Ovary (tissue), 9 donors: ENCODE measurements around the gene KLHL30. TPM values are rescaled to one million over a fixed set of nuclear protein-coding genes. Genes with fewer than 3 reads are reported as not detected.

Source experiments
- DNase-seq, 5 donors: peaks; one replicate each; pipeline ENCODE4 v3.0.0-alpha.2; 2019 to 2020
- H3K27ac ChIP-seq, 2 donors: fragments of 200-600 bp; one replicate each; pipeline versions ENCODE4 v1.5.1 to v1.8.0; 2019 to 2022
- H3K27me3 ChIP-seq: fragments of 200-600 bp; one replicate; pipeline ENCODE4 v1.8.0; 2022
- H3K36me3 ChIP-seq: fragments of 200-600 bp; sonication (generic); one replicate; pipeline ENCODE4 v1.5.1; 2019
- H3K4me1 ChIP-seq: one replicate; pipeline ENCODE4 v1.8.1; 2013; ENCODE audit warnings: mild to moderate bottlenecking, moderate library complexity; ENCODE audit not compliant: insufficient read depth
- H3K4me3 ChIP-seq: fragments of 200-600 bp; sonication (generic); one replicate; pipeline ENCODE4 v1.5.1; 2017
- H3K9me3 ChIP-seq, 2 donors: fragments of 200-600 bp in 1 of 2; sonication (generic) in 1 of 2; one replicate each; pipeline versions ENCODE4 v1.5.1 to v1.8.1; 2013 to 2019; ENCODE audit warnings: mild to moderate bottlenecking in 1 of 2, moderate library complexity in 1 of 2
- EP300 ChIP-seq: sonication (generic); formaldehyde crosslinking; IDR thresholded peaks from one replicate; pipeline ENCODE4 v1.6.1; 2017; ENCODE audit warnings: antibody characterized with exemption
- POLR2A ChIP-seq: fragments of 450-650 bp; IDR thresholded peaks from one replicate; pipeline ENCODE4 v1.6.1; 2017; ENCODE audit warnings: antibody characterized with exemption, mild to moderate bottlenecking, moderate library complexity
- WGBS, 3 donors: extraction: QIAGEN DNeasy Blood & Tissue Kit in 1 of 3; methylation state at CpG; one replicate each; pipeline versions ENCODE4 v1.1.5 to v1.1.7; 2013 to 2017; 5-methylcytosine and 5-hydroxymethylcytosine counted together
- intact Hi-C, 4 donors: fragments of 100-400 bp; cut with DNase I; formaldehyde crosslinking; loops; one replicate each; pipeline versions ENCODE4 v1.11.0 to v1.15.1; 2022 to 2023
- polyA plus RNA-seq, 2 donors: library from polyadenylated mRNA; stranded (reverse); fragments of 200-250 nt in 1 of 2; fragments of 350-450 nt in 1 of 2; fragmentation: Illumina TruSeq in 1 of 2; extraction: RNeasy Lipid Tissue Mini Kit (QIAGEN cat#74804) in 1 of 2; gene quantifications; one replicate each; pipeline ENCODE4 v1.2.3, GENCODE V29; 2013 to 2014
- total RNA-seq, 7 donors: library from RNA; depleted of rRNA in 2 of 7; stranded (reverse); fragments of >200 nt in 2 of 7; fragmentation: NEBNext Ultra II Directional in 3 of 7; extraction: Animal tissue kit (Norgen Biotek cat#: 25700) in 3 of 7; gene quantifications; one replicate each; pipeline versions ENCODE4 v1.1.0 to v1.2.4, GENCODE V29; 2016 to 2023
- TF ChIP-seq, protein P1 (sequence below), 3 donors: fragments of 450-650 bp in 2 of 3; fragments of 200-600 bp in 1 of 3; IDR thresholded peaks; one replicate each; pipeline versions ENCODE4 v1.5.1 to v1.8.0; 2016 to 2022; ENCODE audit warnings: antibody characterized with exemption in 3 of 3, mild to moderate bottlenecking in 1 of 3
- donor health status: DM: no; HTN: no; CAD: no; lungs with moderate emphysema.
- donor health status: DM: no; HTN: no; CAD: no.
- donor health status: Bipolar disorder and iron deficiency.
- donor health status: DM: yes; HTN: yes; CAD: no.
- donor health status: DM: no; HTN: no; CAD: no.
- donor health status: DM: yes; HTN: yes; CAD: no.

KLHL30 gene
- total and polyA plus RNA-seq, 9 donors: 0.08 to 0.74 (median 0.24) TPM; not detected in 1

GRCh38 chr2:238187618-238188548, 49.4 kb downstream of the KLHL30 start:
- H3K27ac ChIP-seq: no peak overlapping the region
- H3K36me3 ChIP-seq: no peaks in the 10 kb centered on the region
- DNase-seq: no peak
- no peaks in the 10 kb centered on the region for H3K4me1 ChIP-seq
- intact Hi-C loops: no loop called here
- no peaks in the 10 kb centered on the region for H3K27me3 ChIP-seq
- no peak for TF ChIP-seq POLR2A
- TF ChIP-seq, protein P1, sequence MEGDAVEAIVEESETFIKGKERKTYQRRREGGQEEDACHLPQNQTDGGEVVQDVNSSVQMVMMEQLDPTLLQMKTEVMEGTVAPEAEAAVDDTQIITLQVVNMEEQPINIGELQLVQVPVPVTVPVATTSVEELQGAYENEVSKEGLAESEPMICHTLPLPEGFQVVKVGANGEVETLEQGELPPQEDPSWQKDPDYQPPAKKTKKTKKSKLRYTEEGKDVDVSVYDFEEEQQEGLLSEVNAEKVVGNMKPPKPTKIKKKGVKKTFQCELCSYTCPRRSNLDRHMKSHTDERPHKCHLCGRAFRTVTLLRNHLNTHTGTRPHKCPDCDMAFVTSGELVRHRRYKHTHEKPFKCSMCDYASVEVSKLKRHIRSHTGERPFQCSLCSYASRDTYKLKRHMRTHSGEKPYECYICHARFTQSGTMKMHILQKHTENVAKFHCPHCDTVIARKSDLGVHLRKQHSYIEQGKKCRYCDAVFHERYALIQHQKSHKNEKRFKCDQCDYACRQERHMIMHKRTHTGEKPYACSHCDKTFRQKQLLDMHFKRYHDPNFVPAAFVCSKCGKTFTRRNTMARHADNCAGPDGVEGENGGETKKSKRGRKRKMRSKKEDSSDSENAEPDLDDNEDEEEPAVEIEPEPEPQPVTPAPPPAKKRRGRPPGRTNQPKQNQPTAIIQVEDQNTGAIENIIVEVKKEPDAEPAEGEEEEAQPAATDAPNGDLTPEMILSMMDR (IDR thresholded peaks at IDR 0.05): no peak
- TF ChIP-seq EP300: no peak
- no peak overlapping the region for H3K4me3 ChIP-seq
- 89 to 92% (median 91%) methylated on average over 17 of the region's 17 CpGs for WGBS, 3 donors
- H3K9me3 ChIP-seq: no peaks in the 10 kb centered on the region

- H3K27me3 ChIP-seq: no peaks in the 10 kb centered on the region
- no peaks in the 10 kb centered on the region for H3K4me1 ChIP-seq
- intact Hi-C loops: no loop called here
- no peak overlapping the region for H3K4me3 ChIP-seq
- TF ChIP-seq POLR2A (no peak), EP300 (no peak)
- DNase-seq: no peak
- H3K36me3 ChIP-seq: no peaks in the 10 kb centered on the region
- WGBS, 3 donors: 74 to 91% (median 79%) methylated on average over 2 of the region's 2 CpGs
- H3K9me3 ChIP-seq: no peaks in the 10 kb centered on the region
- no peak overlapping the region for H3K27ac ChIP-seq
Observed at GRCh38 chr2:238190445-238190844, 52.0 kb downstream of the KLHL30 start.

Other genes with a start within 250 kb of the KLHL30 start
- 10 to 100 TPM; 20.3 to 44.0 (median 23.8) TPM for gene UBE2F, start 171.7 kb upstream of the KLHL30 start, total RNA-seq
- 10 to 100 TPM; 22.2 to 48.4 TPM for gene UBE2F, start 171.7 kb upstream of the KLHL30 start, polyA plus RNA-seq
- 10 to 100 TPM in 5 of 7 donors, 1 to 10 TPM in 2; 7.3 to 17.5 (median 12.5) TPM for gene SCLY, start 77.7 kb upstream of the KLHL30 start, total RNA-seq
- 10 to 100 TPM in 1 of 2 donors, 1 to 10 TPM in 1; 7.6 to 18.0 TPM for gene SCLY, start 77.7 kb upstream of the KLHL30 start, polyA plus RNA-seq
- gene ESPNL, start 38.3 kb upstream of the KLHL30 start, total RNA-seq: 10 to 100 TPM in 1 of 7 donors, 1 to 10 TPM in 2, under 1 TPM in 4; 0.11 to 12.9 (median 0.61) TPM
- gene ESPNL, start 38.3 kb upstream of the KLHL30 start, polyA plus RNA-seq: 1 to 10 TPM in 1 of 2 donors, under 1 TPM in 1; 0.15 to 1.2 TPM
- gene ERFE, start 20.3 kb downstream of the KLHL30 start, total RNA-seq: under 1 TPM in 4 of 7 donors, not detected in 3; 0.20 to 0.69 (median 0.34) TPM
- gene ERFE, start 20.3 kb downstream of the KLHL30 start, polyA plus RNA-seq: under 1 TPM in 1 of 2 donors, not detected in 1; 0.19 TPM
- gene ILKAP, start 65.0 kb downstream of the KLHL30 start, total RNA-seq: 10 to 100 TPM; 28.4 to 54.9 (median 38.9) TPM
- 10 to 100 TPM; 28.5 to 49.5 TPM for gene ILKAP, start 65.0 kb downstream of the KLHL30 start, polyA plus RNA-seq
- gene HES6, start 101.4 kb downstream of the KLHL30 start, total RNA-seq: 10 to 100 TPM in 2 of 7 donors, 1 to 10 TPM in 5; 1.1 to 12.4 (median 3.1) TPM
- gene HES6, start 101.4 kb downstream of the KLHL30 start, polyA plus RNA-seq: 1 to 10 TPM in 1 of 2 donors, under 1 TPM in 1; 0.33 to 2.0 TPM
- gene PER2, start 149.9 kb downstream of the KLHL30 start, total RNA-seq: 10 to 100 TPM in 6 of 7 donors, 1 to 10 TPM in 1; 9.9 to 34.5 (median 27.4) TPM
- gene PER2, start 149.9 kb downstream of the KLHL30 start, polyA plus RNA-seq: 1 to 10 TPM; 8.1 to 8.5 TPM
- 10 to 100 TPM in 6 of 7 donors, 1 to 10 TPM in 1; 7.0 to 29.2 (median 19.9) TPM for gene TRAF3IP1, start 181.8 kb downstream of the KLHL30 start, total RNA-seq
- 10 to 100 TPM in 1 of 2 donors, 1 to 10 TPM in 1; 8.5 to 17.0 TPM for gene TRAF3IP1, start 181.8 kb downstream of the KLHL30 start, polyA plus RNA-seq